H1 (cell line): ENCODE results near the gene DEDD2. TPM values are rescaled to one million over a fixed set of nuclear protein-coding genes. Genes with fewer than 3 reads are reported as not detected.

Experiments used
- CTCF ChIA-PET: fragments of 300-600 bp; sonication (Branson Sonifier 250); formaldehyde crosslinking; loops from one replicate; lab custom pipeline; 2021; ENCODE audit not compliant: partially characterized antibody; lab: Charles Lee
- POLR2A ChIA-PET: fragments of 300-600 bp; sonication (Branson Sonifier 250); formaldehyde crosslinking; loops from one replicate; lab custom pipeline; 2021; ENCODE audit warnings: inconsistent platforms; ENCODE audit not compliant: partially characterized antibody; lab: Charles Lee
- DNase-seq, 2 experiments: peaks; one replicate each; pipeline versions ENCODE4 v3.0.0 to v3.0.0-alpha.2; 2010 to 2022; ENCODE audit warnings: low spot score in 2 of 2, low read depth in 1 of 2, mixed read lengths in 1 of 2
- FAIRE-seq: peaks from 2 replicates; lab custom pipeline; 2011; peaks lifted over from hg19 to GRCh38; lab: Jason Lieb, UNC
- H2AFZ ChIP-seq: 2 replicates; pipeline ENCODE4 v1.8.1; 2012; ENCODE audit warnings: low read length, inconsistent platforms
- H2AK5ac ChIP-seq: 2 replicates; pipeline ENCODE4 v1.6.1; 2013; ENCODE audit warnings: low read depth, low read length
- H2BK120ac ChIP-seq: replicated peaks from 2 replicates; pipeline ENCODE3; 2013; ENCODE audit warnings: low read depth, low read length, inconsistent platforms
- H2BK12ac ChIP-seq: 2 replicates; pipeline ENCODE4 v1.6.1; 2013; ENCODE audit warnings: low read depth, low read length
- H2BK15ac ChIP-seq: 2 replicates; pipeline ENCODE4 v1.6.1; 2013; ENCODE audit warnings: low read length
- H2BK20ac ChIP-seq: 2 replicates; pipeline ENCODE4 v1.6.1; 2013; ENCODE audit warnings: low read length
- H2BK5ac ChIP-seq: 2 replicates; pipeline ENCODE4 v1.6.1; 2013; ENCODE audit warnings: low read depth, low read length
- H3K14ac ChIP-seq: 2 replicates; pipeline ENCODE4 v1.6.1; 2013; ENCODE audit warnings: inconsistent platforms; ENCODE audit not compliant: insufficient read length
- H3K18ac ChIP-seq: 2 replicates; pipeline ENCODE4 v1.6.1; 2013; ENCODE audit warnings: low read length; ENCODE audit errors: extremely low read depth
- H3K23ac ChIP-seq: 2 replicates; pipeline ENCODE4 v1.6.1; 2013; ENCODE audit warnings: inconsistent platforms; ENCODE audit not compliant: insufficient read length
- H3K23me2 ChIP-seq: 2 replicates; pipeline ENCODE4 v1.6.1; 2013; ENCODE audit warnings: low read depth, low read length
- H3K27ac ChIP-seq: 2 replicates; pipeline ENCODE4 v1.6.1; 2011; ENCODE audit warnings: low read depth, low read length, inconsistent platforms
- H3K27me3 ChIP-seq, 4 experiments: replicated peaks in 1 of 4; 1 replicate in 1 of 4; 2 replicates in 3 of 4; pipeline versions ENCODE4 v1.6.1 to v1.8.1; 2011 to 2013; ENCODE audit warnings: low read length in 3 of 4, mild to moderate bottlenecking in 3 of 4, inconsistent platforms in 2 of 4, mixed read lengths in 2 of 4, moderate library complexity in 1 of 4; ENCODE audit not compliant: control insufficient read depth in 3 of 4, insufficient read depth in 3 of 4; ENCODE audit errors: extremely low read depth in 1 of 4
- H3K36me3 ChIP-seq, 4 experiments: 2 replicates each; pipeline versions ENCODE4 v1.6.1 to v1.8.1; 2011 to 2013; ENCODE audit warnings: mild to moderate bottlenecking in 4 of 4, low read length in 3 of 4, moderate library complexity in 2 of 4, control low read depth in 1 of 4, inconsistent platforms in 1 of 4; ENCODE audit not compliant: insufficient read depth in 4 of 4, control insufficient read depth in 2 of 4
- H3K4ac ChIP-seq: replicated peaks from 2 replicates; pipeline ENCODE3; 2013; ENCODE audit warnings: low read length, low read depth, mixed read lengths, inconsistent platforms; ENCODE audit not compliant: insufficient read length
- H3K4me1 ChIP-seq, 4 experiments: replicated peaks in 1 of 4; 1 replicate in 1 of 4; 2 replicates in 3 of 4; pipeline versions ENCODE4 v1.6.1 to v1.8.1; 2011 to 2013; ENCODE audit warnings: low read length in 3 of 4, inconsistent platforms in 2 of 4, mixed read lengths in 1 of 4; ENCODE audit not compliant: insufficient read depth in 4 of 4, control insufficient read depth in 3 of 4
- H3K4me2 ChIP-seq, 2 experiments: 2 replicates each; pipeline versions ENCODE4 v1.6.1 to v1.8.1; 2011 to 2013; ENCODE audit warnings: low read depth in 2 of 2, low read length in 2 of 2, control low read depth in 1 of 2, inconsistent platforms in 1 of 2, mild to moderate bottlenecking in 1 of 2; ENCODE audit not compliant: insufficient read depth in 1 of 2
- H3K4me3 ChIP-seq, 4 experiments: fragments of 200-600, 300-600 bp in 1 of 4; sonication (generic), shearing (Covaris generic), sonication (Bioruptor Twin) in 1 of 4; 2 replicates each; pipeline versions ENCODE4 v1.5.1 to v1.8.1; 2011 to 2016; ENCODE audit warnings: low read length in 4 of 4, low read depth in 3 of 4, control low read depth in 2 of 4, inconsistent platforms in 2 of 4, mild to moderate bottlenecking in 2 of 4, mixed read lengths in 1 of 4, moderate library complexity in 1 of 4; ENCODE audit not compliant: insufficient read depth in 2 of 4; ENCODE audit errors: extremely low read depth in 1 of 4
- H3K56ac ChIP-seq: replicated peaks from 2 replicates; pipeline ENCODE3; 2013; ENCODE audit warnings: low read depth, mild to moderate bottlenecking, mixed read lengths, low read length, inconsistent platforms; ENCODE audit not compliant: insufficient read length
- H3K79me1 ChIP-seq: 2 replicates; pipeline ENCODE4 v1.6.1; 2013; ENCODE audit warnings: low read depth, low read length, control low read depth
- H3K79me2 ChIP-seq, 2 experiments: 2 replicates each; pipeline versions ENCODE4 v1.6.1 to v1.8.1; 2012 to 2013; ENCODE audit warnings: low read length in 2 of 2, mild to moderate bottlenecking in 2 of 2, inconsistent platforms in 1 of 2; ENCODE audit not compliant: insufficient read depth in 2 of 2, control insufficient read depth in 1 of 2
- H3K9ac ChIP-seq, 4 experiments: replicated peaks in 1 of 4; 1 replicate in 1 of 4; 2 replicates in 3 of 4; pipeline versions ENCODE4 v1.6.1 to v1.8.1; 2011 to 2013; ENCODE audit warnings: low read depth in 3 of 4, low read length in 3 of 4, control low read depth in 2 of 4, mild to moderate bottlenecking in 2 of 4, moderate library complexity in 2 of 4, inconsistent platforms in 1 of 4; ENCODE audit errors: extremely low read depth in 1 of 4
- H3K9me3 ChIP-seq, 2 experiments: 2 replicates each; pipeline versions ENCODE4 v1.6.1 to v1.8.1; 2012 to 2013; ENCODE audit warnings: mild to moderate bottlenecking in 2 of 2, moderate library complexity in 2 of 2, control low read depth in 1 of 2, inconsistent platforms in 1 of 2, low read depth in 1 of 2, low read length in 1 of 2, mixed read lengths in 1 of 2; ENCODE audit not compliant: insufficient read depth in 2 of 2
- H4K20me1 ChIP-seq, 2 experiments: replicated peaks in 1 of 2; 2 replicates each; pipeline versions ENCODE3 to v1.8.1; 2011 to 2013; ENCODE audit warnings: inconsistent platforms in 2 of 2, low read length in 2 of 2, mild to moderate bottlenecking in 1 of 2; ENCODE audit not compliant: insufficient read depth in 2 of 2, control insufficient read depth in 1 of 2
- H4K5ac ChIP-seq: 2 replicates; pipeline ENCODE4 v1.6.1; 2013; ENCODE audit warnings: low read length, low read depth, mixed read lengths, inconsistent platforms; ENCODE audit not compliant: insufficient read length
- H4K8ac ChIP-seq: 2 replicates; pipeline ENCODE4 v1.8.0; 2013; ENCODE audit warnings: mild to moderate bottlenecking, moderate library complexity, low read length, inconsistent platforms; ENCODE audit not compliant: insufficient read depth; ENCODE audit errors: extremely low read depth
- H4K91ac ChIP-seq: replicated peaks from 2 replicates; pipeline ENCODE3; 2013; ENCODE audit warnings: low read length, mixed read lengths, inconsistent platforms; ENCODE audit not compliant: insufficient read length
- EZH2 ChIP-seq: fragments of 200-600 bp; sonication (generic); IDR thresholded peaks from 2 replicates; pipeline ENCODE4 v1.7.1; 2012; ENCODE audit warnings: low read depth, mild to moderate bottlenecking, moderate library complexity, low read length, inconsistent platforms; ENCODE audit not compliant: severe bottlenecking
- KDM5A ChIP-seq: fragments of 200-600 bp; IDR thresholded peaks from 2 replicates; pipeline ENCODE4 v1.7.1; 2012; ENCODE audit warnings: mild to moderate bottlenecking, low read length, inconsistent platforms, mixed read lengths
- MAFK ChIP-seq: IDR thresholded peaks from 2 replicates; pipeline ENCODE4 v1.6.1; 2012; ENCODE audit warnings: low read depth, mild to moderate bottlenecking, improper control_type of control experiment, low read length
- RAD21 ChIP-seq, 2 experiments: IDR thresholded peaks in 1 of 2; conservative IDR thresholded peaks in 1 of 2; 2 replicates each; pipeline ENCODE4 v1.6.1; 2011; ENCODE audit warnings: low read depth in 2 of 2, low read length in 2 of 2, improper control_type of control experiment in 1 of 2, inconsistent platforms in 1 of 2, mild to moderate bottlenecking in 1 of 2, moderate library complexity in 1 of 2
- RNF2 ChIP-seq: fragments of 200-900, 300-1000 bp; sonication (generic); IDR thresholded peaks from 2 replicates; pipeline ENCODE4 v1.7.1; 2016; ENCODE audit warnings: borderline replicate concordance, low read depth, mild to moderate bottlenecking, antibody characterized with exemption, low read length; ENCODE audit not compliant: poor library complexity, severe bottlenecking; ENCODE audit errors: missing control alignments
- SUZ12 ChIP-seq: fragments of 200-600 bp; sonication (generic); IDR thresholded peaks from 2 replicates; pipeline ENCODE4 v1.6.1; 2012; ENCODE audit warnings: mild to moderate bottlenecking, inconsistent platforms, low read length, moderate library complexity, mixed read lengths
- TCF12 ChIP-seq: IDR thresholded peaks from 2 replicates; pipeline ENCODE4 v1.6.1; 2011; ENCODE audit warnings: low read depth, mild to moderate bottlenecking, low read length
- ZNF274 ChIP-seq: IDR thresholded peaks from 2 replicates; pipeline ENCODE4 v1.7.0; 2012; ENCODE audit warnings: low read length, borderline replicate concordance; ENCODE audit errors: extremely low read depth
- WGBS, 2 experiments: shearing (Covaris generic) in 1 of 2; methylation state at CpG; one replicate each; pipeline versions ENCODE4 v1.1.6 to v1.1.7; 2013 to 2015; ENCODE audit warnings: low lambda C conversion rate in 2 of 2, mixed read lengths in 2 of 2, inconsistent platforms in 1 of 2, low coverage in 1 of 2, missing lambda C conversion rate in 1 of 2; ENCODE audit not compliant: insufficient replicate concordance in 2 of 2, insufficient coverage in 1 of 2, insufficient read length in 1 of 2; ENCODE audit errors: extremely low coverage in 1 of 2, missing lambda C conversion rate in 1 of 2; 5-methylcytosine and 5-hydroxymethylcytosine counted together
- polyA plus RNA-seq, 7 experiments: library from polyadenylated mRNA; depleted of rRNA in 3 of 7; stranded (reverse) in 5 of 7; unstranded in 2 of 7; fragments of >200 nt in 5 of 7; fragments of 200-250 nt in 2 of 7; gene quantifications; 1 replicate in 5 of 7; 2 replicates in 1 of 7; 4 replicates in 1 of 7; pipeline versions ENCODE4 v1.2.1 to v1.2.3, GENCODE V29; 2011 to 2013; ENCODE audit warnings: missing spikeins in 2 of 7, mixed read lengths in 2 of 7
- total RNA-seq: library from RNA; stranded (reverse); fragmentation: NEBNext Ultra II Directional; extraction: Animal tissue kit (Norgen Biotek cat#: 25700); gene quantifications from 2 replicates; pipeline ENCODE4 v1.2.1, GENCODE V29; 2021
- TF ChIP-seq, protein P1 (sequence below): IDR thresholded peaks from 2 replicates; pipeline ENCODE4 v1.6.1; 2011; ENCODE audit warnings: low read depth, mild to moderate bottlenecking, low read length; ENCODE audit not compliant: insufficient read depth

The DEDD2 gene
- total and polyA plus RNA-seq, 2 of the 8 experiments (the other 6 are each of a cell fraction or from before 2014, with no cell fraction given): 37.8 to 65.0 TPM

DNA sequence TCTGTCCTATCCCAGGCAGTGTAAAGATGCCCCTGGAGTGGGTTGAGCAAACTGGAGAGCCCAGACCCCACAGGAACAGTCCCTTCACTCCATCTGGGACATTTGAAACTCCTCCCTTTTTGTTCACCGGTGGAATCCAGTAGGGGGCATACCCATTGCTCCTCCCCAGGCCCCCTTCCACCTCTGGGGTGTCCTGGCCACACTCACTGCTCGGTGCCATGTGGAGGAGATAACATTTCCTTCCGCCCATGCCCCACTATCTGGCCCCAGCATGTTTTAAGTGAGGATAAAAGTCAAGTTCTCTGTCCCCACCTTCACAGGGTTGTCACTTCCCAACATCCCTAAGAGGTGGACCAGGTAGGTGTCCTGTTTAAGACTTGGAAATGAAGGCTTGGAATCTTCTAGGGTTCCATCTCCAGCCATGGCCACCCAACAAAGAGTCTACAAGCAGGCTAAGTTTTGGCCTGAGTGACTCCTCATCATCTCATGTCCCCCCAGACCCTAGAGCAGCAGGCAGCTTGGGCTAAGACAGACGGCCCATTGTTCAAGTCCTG, 11.9 kb upstream of the DEDD2 start:
- H2BK120ac ChIP-seq: no peak overlapping the region
- CTCF ChIA-PET: interaction anchor here (0.5 to 2.0 kb wide), 10 partner anchors 10 to 335 kb away, joined by 3 to 5 read pairs (median 4); no protein-coding TSS in a partner anchor
- H2BK5ac ChIP-seq: no peak overlapping the region
- H2AFZ ChIP-seq: no peak overlapping the region
- H2BK15ac ChIP-seq: no peak overlapping the region
- POLR2A ChIA-PET: interaction anchor here (0.7 to 4.5 kb wide), 9 partner anchors 8 to 353 kb away, joined by 3 to 23 read pairs (median 3); partner anchors contain the start of genes CD79A, GSK3A and ZNF574
- no peak overlapping the region for H3K56ac ChIP-seq
- no peak overlapping the region for H2AK5ac ChIP-seq
- FAIRE-seq (no peak), DNase-seq (no peak)
- H3K23ac ChIP-seq: no peak overlapping the region
- no peak overlapping the region for H3K4me2 ChIP-seq
- no peak overlapping the region for H3K18ac ChIP-seq
- H3K4ac ChIP-seq: no peak overlapping the region
- no peak overlapping the region for H2BK20ac ChIP-seq
- no peaks in the 10 kb centered on the region for H3K27me3 ChIP-seq
- H3K79me2 ChIP-seq: no peaks in the 10 kb centered on the region
- no peaks in the 10 kb centered on the region for H3K9me3 ChIP-seq
- H3K14ac ChIP-seq: no peak overlapping the region
- H4K8ac ChIP-seq: no peak overlapping the region
- H4K20me1 ChIP-seq: peaks cover 12 to 42% of the 10 kb centered on the region in 2 experiments
- H4K91ac ChIP-seq: no peak overlapping the region
- WGBS, 2 experiments: 83% methylated on average over 4 of the region's 4 CpGs; no CpG with 5 or more reads in 1 of the 2 experiments
- no peak overlapping the region for H2BK12ac ChIP-seq
- H3K36me3 ChIP-seq: peaks cover 23 to 73% (median 49%) of the 10 kb centered on the region in 4 experiments
- H3K79me1 ChIP-seq: peaks cover 5% of the 10 kb centered on the region
- H4K5ac ChIP-seq: no peak overlapping the region
- H3K9ac ChIP-seq: no peak overlapping the region
- H3K4me3 ChIP-seq: no peak overlapping the region
- H3K4me1 ChIP-seq: no peaks in the 10 kb centered on the region
- no peaks in the 10 kb centered on the region for H3K23me2 ChIP-seq
- H3K27ac ChIP-seq: no peak overlapping the region
- TF ChIP-seq, protein P1, sequence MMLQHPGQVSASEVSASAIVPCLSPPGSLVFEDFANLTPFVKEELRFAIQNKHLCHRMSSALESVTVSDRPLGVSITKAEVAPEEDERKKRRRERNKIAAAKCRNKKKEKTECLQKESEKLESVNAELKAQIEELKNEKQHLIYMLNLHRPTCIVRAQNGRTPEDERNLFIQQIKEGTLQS: no peak
- TF ChIP-seq RAD21 (IDR thresholded peaks at IDR 0.05 in 1 of 2, conservative IDR thresholded peaks at IDR 0.05 in 1 of 2; ENCODE audit: low read depth in 2 of 2, low read length in 2 of 2): no peak
- TF ChIP-seq SUZ12: no peak
- no peak for TF ChIP-seq KDM5A
- no peak for TF ChIP-seq ZNF274
- no peak for TF ChIP-seq RNF2
- TF ChIP-seq MAFK: no peak
- TF ChIP-seq EZH2: no peak
- no peak for TF ChIP-seq TCF12
